Prostate gland (tissue), 2 donors: ENCODE measurements around the gene SPTBN1. TPM values are rescaled to one million over a fixed set of nuclear protein-coding genes. Genes with fewer than 3 reads are reported as not detected.

ENCODE experiments used
- DNase-seq: peaks from one replicate; pipeline ENCODE4 v3.0.0-alpha.2; 2019; ENCODE audit warnings: low spot score
- H3K27ac ChIP-seq, 2 donors: fragments of 200-600 bp; sonication (generic); 2 replicates each; pipeline ENCODE4 v1.5.1; 2017 to 2019
- H3K27me3 ChIP-seq: fragments of 200-600 bp; sonication (generic); replicated peaks from 2 replicates; pipeline ENCODE4 v1.5.1; 2019; ENCODE audit not compliant: insufficient read depth
- H3K36me3 ChIP-seq, 2 donors: fragments of 200-600 bp; sonication (generic); 1 replicate in 1 of 2; 2 replicates in 1 of 2; pipeline versions ENCODE4 v1.5.1 to v1.8.1; 2017 to 2019
- H3K4me1 ChIP-seq: fragments of 200-600 bp; sonication (generic); replicated peaks from 2 replicates; pipeline ENCODE4 v1.5.1; 2019
- H3K4me3 ChIP-seq, 2 donors: fragments of 200-600 bp; sonication (generic); 2 replicates each; pipeline ENCODE4 v1.5.1; 2017 to 2019
- H3K9me3 ChIP-seq: fragments of 200-600 bp; sonication (generic); 2 replicates; pipeline ENCODE4 v1.5.1; 2017
- POLR2A ChIP-seq: fragments of 450-650 bp; IDR thresholded peaks from one replicate; pipeline ENCODE4 v1.6.1; 2016; ENCODE audit warnings: antibody characterized with exemption, mild to moderate bottlenecking
- POLR2AphosphoS5 ChIP-seq: sonication (generic); formaldehyde crosslinking; IDR thresholded peaks from one replicate; pipeline ENCODE4 v1.6.1; 2017; ENCODE audit warnings: antibody characterized with exemption
- WGBS: methylation state at CpG from one replicate; pipeline ENCODE4 v1.1.5; 2018; 5-methylcytosine and 5-hydroxymethylcytosine counted together
- intact Hi-C: fragments of 100-400 bp; cut with DNase I; formaldehyde crosslinking; loops from one replicate; pipeline ENCODE4 v1.14.2; 2022
- total RNA-seq, 2 donors: library from RNA; depleted of rRNA; stranded (reverse); fragments of >200 nt; gene quantifications; one replicate each; pipeline ENCODE4 v1.1.0, GENCODE V29; 2016
- TF ChIP-seq, protein P1 (sequence below), 4 experiments: fragments of 200-600 bp in 2 of 4; fragments of 450-650 bp in 2 of 4; sonication (generic) in 2 of 4; IDR thresholded peaks; 1 replicate in 3 of 4; 2 replicates in 1 of 4; pipeline ENCODE4 v1.5.1; 2016 to 2019; ENCODE audit warnings: antibody characterized with exemption in 4 of 4, mild to moderate bottlenecking in 2 of 4, moderate library complexity in 2 of 4

The SPTBN1 gene
- total RNA-seq, 2 donors from 2014 or later: 146 to 348 TPM

- WGBS: 73% methylated on average over 2 of the region's 2 CpGs
- TF ChIP-seq, protein P1, sequence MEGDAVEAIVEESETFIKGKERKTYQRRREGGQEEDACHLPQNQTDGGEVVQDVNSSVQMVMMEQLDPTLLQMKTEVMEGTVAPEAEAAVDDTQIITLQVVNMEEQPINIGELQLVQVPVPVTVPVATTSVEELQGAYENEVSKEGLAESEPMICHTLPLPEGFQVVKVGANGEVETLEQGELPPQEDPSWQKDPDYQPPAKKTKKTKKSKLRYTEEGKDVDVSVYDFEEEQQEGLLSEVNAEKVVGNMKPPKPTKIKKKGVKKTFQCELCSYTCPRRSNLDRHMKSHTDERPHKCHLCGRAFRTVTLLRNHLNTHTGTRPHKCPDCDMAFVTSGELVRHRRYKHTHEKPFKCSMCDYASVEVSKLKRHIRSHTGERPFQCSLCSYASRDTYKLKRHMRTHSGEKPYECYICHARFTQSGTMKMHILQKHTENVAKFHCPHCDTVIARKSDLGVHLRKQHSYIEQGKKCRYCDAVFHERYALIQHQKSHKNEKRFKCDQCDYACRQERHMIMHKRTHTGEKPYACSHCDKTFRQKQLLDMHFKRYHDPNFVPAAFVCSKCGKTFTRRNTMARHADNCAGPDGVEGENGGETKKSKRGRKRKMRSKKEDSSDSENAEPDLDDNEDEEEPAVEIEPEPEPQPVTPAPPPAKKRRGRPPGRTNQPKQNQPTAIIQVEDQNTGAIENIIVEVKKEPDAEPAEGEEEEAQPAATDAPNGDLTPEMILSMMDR (IDR thresholded peaks at IDR 0.05): no peak
- TF ChIP-seq POLR2A: no peak
- no peak for TF ChIP-seq POLR2AphosphoS5
- Histone ChIP-seq H3K9me3 (no peaks in the 10 kb centered on the region), H3K27me3 (no peaks in the 10 kb centered on the region), H3K27ac (no peak overlapping the region), H3K4me3 (no peak overlapping the region), H3K36me3 (no peaks in the 10 kb centered on the region), H3K4me1 (peaks cover 2% of the 10 kb centered on the region)
- DNase-seq: no peak
- intact Hi-C loops: loop anchor here (10.0 kb wide), 1 partner anchor 286 kb away; no protein-coding TSS in a partner anchor
Observed at GRCh38 chr2:54490863-54491262, 34.7 kb downstream of the SPTBN1 start.

- no peak for DNase-seq
- 26% methylated on average over 2 of the region's 2 CpGs for WGBS
- H3K4me1 ChIP-seq: peaks cover 2% of the 10 kb centered on the region
Observed at GRCh38 chr2:54492335-54492734, 36.2 kb downstream of the SPTBN1 start.

GRCh38 chr2:54494087-54494486 is 38.0 kb downstream of the SPTBN1 start:
- DNase-seq: no peak

More at GRCh38 chr2:54492335-54492734, 36.2 kb downstream of the SPTBN1 start:
- no peak overlapping the region for H3K4me3 ChIP-seq
- no peaks in the 10 kb centered on the region for H3K27me3 ChIP-seq
- no peaks in the 10 kb centered on the region for H3K36me3 ChIP-seq
- TF ChIP-seq POLR2AphosphoS5: no peak
- TF ChIP-seq POLR2A: no peak
- TF ChIP-seq, protein P1 (IDR thresholded peaks at IDR 0.05): no peak
- no peaks in the 10 kb centered on the region for H3K9me3 ChIP-seq
- intact Hi-C loops: loop anchor here (10.0 kb wide), 1 partner anchor 288 kb away; no protein-coding TSS in a partner anchor
- no peak overlapping the region for H3K27ac ChIP-seq

GRCh38 chr2:54496920-54497319 is 40.8 kb downstream of the SPTBN1 start:
- intact Hi-C loops: loop anchor here (10.0 kb wide), 1 partner anchor 292 kb away; no protein-coding TSS in a partner anchor
- no peak for DNase-seq
- Histone ChIP-seq H3K4me3 (no peak overlapping the region), H3K9me3 (no peaks in the 10 kb centered on the region), H3K27ac (no peak overlapping the region), H3K4me1 (peaks cover 2% of the 10 kb centered on the region), H3K36me3 (no peaks in the 10 kb centered on the region), H3K27me3 (no peaks in the 10 kb centered on the region)
- WGBS: 75% methylated on average over 4 of the region's 4 CpGs
- TF ChIP-seq POLR2AphosphoS5 (no peak), POLR2A (no peak)
- TF ChIP-seq, protein P1 (IDR thresholded peaks at IDR 0.05): no peak

More at GRCh38 chr2:54494087-54494486, 38.0 kb downstream of the SPTBN1 start:
- Histone ChIP-seq H3K27ac (no peak overlapping the region), H3K4me1 (peaks cover 2% of the 10 kb centered on the region), H3K9me3 (no peaks in the 10 kb centered on the region), H3K27me3 (no peaks in the 10 kb centered on the region), H3K4me3 (no peak overlapping the region), H3K36me3 (no peaks in the 10 kb centered on the region)
- 63% methylated on average over 3 of the region's 3 CpGs for WGBS
- TF ChIP-seq POLR2AphosphoS5 (no peak), POLR2A (no peak)
- TF ChIP-seq, protein P1 (IDR thresholded peaks at IDR 0.05): no peak
- intact Hi-C loops: loop anchor here (10.0 kb wide), 1 partner anchor 289 kb away; no protein-coding TSS in a partner anchor
